Glomerular visceral epithelial cell (primary cell): ENCODE data around the gene CYTH3.
A peak's percentile ranks its signal among the peaks of the same experiment; 100 is the strongest.

Experiments used
- DNase-seq: peaks from one replicate; pipeline ENCODE4 v3.0.0-alpha.2; 2016; ENCODE audit errors: extremely low spot score

Gene CYTH3

DNA sequence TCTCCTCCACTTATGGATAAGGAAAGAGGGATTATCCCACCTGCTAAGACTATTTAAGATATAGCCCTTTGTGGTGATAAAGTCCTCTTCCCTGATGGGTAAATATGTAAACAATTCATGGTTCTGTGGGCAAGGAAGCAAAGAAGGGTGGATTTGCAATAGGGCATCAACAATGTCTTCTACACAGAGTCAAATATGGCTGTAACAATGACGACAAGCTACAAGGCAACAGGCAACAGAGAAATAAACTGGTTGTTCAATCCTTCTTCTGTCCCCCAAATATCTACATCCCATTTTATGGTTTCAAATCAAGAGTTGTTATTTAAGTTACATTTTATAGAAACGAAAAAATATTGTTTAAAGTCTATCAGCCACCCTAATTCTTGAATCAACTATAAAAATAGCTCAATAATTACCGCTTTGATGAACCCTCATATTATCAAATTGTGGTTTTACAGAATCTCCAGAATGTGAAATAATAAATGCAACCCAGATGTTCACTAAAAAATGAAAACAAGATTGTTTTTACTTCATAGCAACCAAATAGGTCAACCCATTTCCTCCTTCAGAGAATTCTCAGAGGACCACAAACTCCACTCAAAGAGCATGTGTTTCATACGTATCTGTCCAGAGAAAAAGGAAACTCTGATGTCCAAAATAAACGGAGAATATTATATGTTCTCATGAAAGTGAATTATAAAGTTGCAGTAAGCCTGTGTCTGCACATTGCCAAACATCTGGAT, 13.8 kb downstream of the CYTH3 start:
- DNase-seq: no peak

DNA sequence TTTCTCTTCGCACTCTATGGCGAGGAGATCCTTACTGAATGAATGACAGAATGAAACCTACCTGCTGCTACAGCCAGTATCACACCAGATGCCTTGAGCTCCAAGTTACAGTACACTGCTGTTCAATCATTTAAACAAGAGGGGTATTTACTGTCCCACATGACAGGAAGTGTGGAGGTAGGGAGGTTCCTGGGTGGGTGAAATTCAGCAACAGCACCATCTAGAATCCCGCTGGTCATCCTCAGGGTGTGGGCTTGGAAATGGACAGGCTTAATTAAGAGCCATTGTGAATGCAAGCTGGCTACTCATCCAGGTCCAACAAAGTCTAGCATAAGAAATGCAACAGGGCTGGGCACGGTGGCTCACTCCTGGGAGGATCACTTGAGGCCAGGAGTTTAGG, 14.7 kb downstream of the CYTH3 start:
- DNase-seq: no peak

DNA sequence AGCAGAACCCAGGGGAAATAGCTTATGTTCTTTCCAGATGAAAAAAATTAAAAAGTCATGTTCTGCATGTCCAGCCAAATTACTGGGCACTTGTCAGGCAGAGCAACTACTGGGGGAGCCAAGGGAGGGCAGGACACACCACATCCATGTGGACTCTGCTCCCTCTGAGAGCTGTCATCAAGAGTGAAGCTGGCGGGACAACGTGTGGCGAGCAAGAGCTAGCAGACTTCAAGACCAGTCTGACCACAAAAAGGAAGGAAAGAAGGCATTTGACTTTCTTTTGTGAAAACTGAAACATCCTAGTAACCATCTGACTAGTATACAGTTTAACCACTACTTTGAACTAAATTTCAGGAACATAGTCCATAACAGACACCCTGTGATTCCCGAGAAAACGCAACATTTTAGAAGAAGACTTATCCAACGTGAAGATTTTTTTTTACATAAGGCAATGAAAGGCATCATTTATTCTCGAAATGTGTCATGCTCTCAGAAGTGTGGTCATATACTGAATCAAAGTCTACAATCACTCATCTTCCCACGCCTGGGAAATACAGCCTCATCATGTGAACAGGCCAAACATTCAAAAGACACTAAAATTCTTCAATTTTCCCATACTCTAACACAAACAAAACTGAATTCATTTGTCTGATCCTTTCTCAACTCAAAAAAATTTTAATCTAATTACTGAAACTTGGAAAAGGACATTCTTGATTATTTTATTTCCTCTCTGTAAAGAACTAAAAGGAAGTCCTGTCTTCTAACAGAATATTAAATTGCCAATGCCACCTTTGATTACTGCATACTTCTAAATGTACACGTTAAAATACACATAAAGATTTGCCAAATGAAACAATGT, 15.5 kb downstream of the CYTH3 start:
- peak; percentile 32 for DNase-seq

DNA sequence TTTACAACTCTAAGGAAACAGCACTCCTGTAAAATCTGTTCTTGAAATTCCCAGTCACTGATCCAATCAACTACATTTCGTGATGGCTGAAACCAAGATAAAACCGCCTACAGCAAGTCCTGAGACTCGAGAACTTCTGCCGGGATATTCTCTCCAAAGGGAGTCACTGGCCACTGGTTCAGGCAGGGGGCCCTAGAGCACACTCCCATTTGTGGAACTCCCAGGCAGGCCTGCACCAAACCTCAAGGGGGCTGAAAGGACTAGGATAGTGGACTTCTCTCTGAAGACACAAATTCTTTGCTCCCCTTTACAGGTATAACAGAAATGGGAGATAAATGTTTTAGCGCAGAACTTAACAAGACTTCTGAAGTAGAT, 16.3 kb downstream of the CYTH3 start:
- no peak for DNase-seq

DNA sequence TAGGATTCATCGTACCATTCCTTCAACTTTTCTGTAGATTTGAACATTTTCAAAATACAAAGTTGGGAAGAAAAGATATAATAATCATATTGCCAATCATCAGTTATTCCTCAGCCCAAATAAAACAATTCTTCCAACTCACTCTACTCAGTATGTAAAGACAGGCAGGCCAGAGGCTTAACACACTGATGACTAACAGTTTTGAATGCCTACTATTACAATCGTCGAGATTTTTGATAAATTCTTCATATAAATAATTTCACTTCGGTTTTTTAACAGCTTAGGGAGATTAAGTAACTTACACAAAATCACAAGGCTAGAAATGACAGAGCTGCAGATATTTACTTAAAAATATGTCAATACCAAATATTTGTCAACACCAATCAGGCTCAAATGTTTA, 17.6 kb downstream of the CYTH3 start:
- no peak for DNase-seq

DNA sequence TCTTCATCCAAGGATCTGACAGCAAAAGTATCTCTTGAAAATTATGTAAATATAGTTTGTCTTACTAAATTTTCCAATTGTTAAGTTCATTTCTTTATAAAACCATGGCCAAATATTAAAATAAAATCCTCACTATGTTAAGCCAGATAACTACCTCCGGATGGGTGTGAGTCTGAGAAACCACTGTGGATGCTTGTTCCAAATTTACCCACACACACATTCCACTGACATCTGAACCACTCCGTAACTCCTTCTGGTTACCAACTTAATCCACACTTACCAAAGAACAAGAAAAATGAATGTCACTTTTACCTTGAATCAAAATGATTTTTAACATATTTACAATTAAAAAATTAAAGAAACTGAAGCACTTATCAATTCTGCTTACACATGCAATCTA, 19.7 kb downstream of the CYTH3 start:
- DNase-seq: no peak

DNA sequence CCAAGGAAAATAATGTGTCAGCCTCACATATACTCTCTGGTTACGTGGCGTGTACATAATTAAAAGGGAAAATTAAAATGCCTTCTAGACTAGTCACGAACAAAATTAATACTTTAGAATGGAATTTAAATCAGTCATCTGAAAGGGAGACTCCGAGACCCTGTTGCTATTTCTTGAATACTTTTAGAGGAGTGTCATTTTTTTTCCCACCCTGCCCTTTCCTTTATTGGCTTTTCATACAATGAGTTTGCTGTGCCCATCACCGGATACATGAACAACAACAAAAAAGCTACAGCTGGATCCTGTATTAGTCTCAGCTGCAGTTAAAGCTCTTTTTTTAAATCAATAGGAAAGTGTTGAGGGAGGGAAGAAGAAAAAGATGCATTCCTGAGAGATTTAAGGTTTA, 20.1 kb downstream of the CYTH3 start:
- DNase-seq: no peak

DNA sequence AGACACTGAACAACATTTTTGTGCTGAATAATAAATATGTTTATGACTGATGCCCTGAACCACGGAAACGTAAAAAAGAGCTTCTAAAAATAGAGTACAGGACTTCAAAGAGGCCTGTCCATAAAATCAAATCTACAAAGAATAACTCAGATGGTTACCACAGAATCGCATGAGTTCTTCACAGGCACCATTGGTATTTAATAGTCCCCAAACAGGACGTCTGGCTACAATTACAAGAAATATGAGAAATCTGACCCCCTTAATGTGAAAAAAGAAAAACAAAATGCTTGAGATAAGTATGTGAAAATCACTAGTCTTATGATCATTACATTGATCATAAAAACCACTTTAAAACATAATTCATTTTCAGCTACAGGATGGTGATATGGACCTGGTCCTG, 20.8 kb downstream of the CYTH3 start:
- DNase-seq: no peak

DNA sequence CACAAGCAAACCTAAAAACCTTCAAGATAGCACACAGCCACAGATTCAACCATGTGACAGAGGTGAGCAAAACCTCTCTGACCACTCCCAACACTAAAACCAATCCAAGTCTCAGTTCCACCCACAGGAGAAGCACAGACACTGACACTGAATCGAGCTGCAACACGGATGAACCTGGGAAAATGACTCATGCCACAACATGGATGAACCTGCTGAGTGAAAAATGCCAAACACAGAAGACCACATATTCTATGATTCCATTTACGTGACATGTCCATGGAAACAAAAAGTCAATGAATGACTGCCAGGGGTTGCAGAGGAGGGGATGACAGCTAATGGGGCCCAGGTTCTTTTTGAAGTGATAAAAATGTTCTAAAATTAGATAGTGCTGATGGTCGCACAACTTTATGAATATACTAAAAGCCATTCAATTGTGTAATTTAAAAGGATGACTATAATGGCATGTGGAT, 22.0 kb downstream of the CYTH3 start:
- peak; percentile 8 for DNase-seq

DNA sequence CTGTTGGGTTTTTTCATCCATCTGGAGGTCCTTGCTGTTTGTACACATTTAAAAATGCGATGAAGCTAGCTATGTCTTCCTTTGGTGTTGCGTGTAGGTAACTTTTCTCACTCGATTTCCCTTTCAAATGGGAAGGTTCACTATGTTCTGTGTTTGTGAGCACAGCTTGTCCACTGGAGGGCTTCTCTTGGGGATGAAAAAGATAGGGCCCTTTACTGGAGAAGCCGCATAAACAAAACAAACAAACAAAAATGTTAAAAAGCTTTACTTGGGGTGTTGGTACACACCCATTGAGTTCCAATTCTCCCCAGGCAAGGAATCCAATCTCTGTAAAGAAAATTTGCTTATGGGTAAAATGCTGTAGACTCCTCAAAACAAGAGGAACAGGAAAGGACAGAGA, 23.4 kb downstream of the CYTH3 start:
- no peak for DNase-seq

DNA sequence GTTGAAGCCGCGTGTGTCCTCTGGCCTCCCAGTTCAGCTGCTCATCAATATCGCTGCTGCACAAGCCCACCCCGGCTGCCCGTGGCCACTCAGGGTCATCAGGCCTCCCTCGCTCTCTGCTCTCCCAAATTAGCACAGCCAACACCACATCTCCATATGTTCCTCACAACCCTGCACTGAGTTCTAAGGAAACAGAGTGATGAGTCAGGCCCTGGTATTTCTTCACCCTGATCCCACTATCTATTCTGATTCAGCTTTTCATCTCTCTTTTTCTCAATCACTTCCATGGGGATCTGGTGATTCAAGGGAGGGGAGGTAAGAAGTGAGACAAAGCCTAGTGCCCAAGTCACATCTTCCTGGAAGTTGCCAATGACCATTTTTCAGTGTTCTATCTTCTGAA, 23.8 kb downstream of the CYTH3 start:
- DNase-seq: peak; percentile 24

DNA sequence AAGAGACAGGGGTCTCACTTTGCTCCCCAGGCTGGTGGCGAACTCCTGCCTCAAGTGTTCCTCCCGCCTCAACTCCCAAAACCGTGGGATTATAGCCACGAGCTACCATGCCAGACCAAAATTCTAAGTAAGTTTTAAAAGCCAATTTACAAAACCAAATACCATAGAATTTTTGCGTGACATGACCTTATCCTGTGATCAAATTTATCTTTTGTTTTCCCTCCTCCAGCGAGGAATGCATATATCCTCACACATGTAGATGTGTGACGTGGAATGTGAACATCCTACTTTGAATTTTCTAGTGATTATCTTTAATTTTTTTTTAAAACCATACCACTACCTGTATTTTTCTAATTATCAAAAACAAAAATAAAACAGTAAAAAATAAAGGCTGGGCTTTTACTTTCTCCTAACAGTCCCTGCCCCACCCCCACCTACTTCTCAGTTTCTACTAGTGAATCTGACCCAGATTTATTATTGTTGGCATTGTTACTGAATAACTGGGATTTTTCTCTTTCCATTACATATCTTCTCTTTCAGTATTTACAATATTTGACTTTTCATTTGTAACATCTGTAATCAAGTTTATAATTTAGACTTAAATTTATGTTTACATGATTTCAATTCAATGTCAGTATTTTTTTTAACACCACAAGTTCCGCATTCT, 26.0 kb downstream of the CYTH3 start:
- no peak for DNase-seq

DNA sequence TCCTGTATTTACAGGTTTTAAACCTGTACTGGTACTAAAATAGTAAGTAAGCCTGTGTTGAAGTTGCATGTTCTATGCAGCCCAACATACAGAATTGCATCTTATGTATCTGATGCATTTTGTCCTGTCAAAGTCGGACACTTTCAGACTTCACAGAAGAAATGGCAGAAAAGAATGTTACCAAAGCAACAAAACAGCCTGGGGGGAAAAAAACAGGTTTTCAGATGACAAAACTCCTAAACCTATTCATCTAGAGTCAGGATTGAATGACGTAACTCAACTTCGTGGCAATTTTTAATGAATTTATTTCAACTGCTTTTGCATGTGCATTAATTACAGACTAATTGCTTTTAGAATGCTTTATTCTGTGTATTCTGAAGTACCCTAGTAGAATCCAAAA, 28.4 kb downstream of the CYTH3 start:
- DNase-seq: no peak

DNA sequence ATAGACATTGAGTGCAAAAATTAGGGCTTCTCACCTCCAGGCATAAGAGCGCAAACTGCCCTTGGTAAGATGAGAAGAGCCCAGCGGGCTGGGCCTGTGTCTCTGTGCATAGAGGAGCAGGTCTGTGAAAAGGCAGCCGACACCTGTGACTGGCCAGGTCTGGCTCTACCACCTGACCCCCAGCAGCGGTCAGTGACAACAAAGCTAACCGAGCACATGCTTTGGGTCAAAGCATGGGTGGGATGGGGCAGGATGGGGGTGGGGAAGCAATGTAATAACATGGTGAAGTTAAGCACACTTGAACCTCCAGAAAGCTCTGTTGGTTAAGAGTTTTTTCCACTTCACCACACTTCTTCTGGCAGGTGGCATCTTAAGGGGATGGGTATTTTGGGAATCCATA, 29.3 kb downstream of the CYTH3 start:
- DNase-seq: no peak

DNA sequence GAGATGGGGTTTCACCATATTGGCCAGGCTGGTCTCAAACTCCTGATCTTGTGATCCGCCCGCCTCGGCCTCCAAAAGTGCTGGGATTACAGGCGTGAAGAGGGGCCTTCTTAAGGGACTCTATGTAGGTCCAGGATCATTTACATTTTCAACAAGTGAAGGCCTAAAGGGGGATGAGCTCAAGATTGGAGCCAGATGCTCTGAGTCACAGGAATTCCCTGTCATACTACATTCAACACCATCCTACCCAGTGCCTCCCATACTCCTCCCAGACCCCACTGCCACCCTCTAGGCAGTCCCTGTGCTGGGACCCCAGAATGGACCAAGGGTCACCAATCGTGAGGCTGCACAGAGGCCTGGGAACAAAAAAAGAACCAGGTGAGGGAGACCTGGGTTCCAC, 29.9 kb downstream of the CYTH3 start:
- no peak for DNase-seq

DNA sequence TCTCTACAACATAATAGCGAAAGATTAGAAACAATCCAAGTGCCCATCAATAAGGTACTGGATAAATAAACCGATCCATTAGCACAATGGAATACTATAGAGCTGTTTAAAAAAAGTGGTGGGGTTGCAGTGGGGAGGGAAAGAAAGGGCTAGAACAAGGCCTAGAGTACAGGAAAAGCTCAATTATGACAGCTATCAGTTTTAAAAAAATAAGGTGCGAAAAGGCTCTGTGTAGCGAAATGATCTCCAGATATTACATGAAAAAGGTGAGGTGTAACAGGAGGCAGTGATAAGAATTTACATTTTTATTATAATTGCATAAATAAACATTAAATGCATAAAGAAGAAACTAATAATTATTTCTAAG, 30.8 kb downstream of the CYTH3 start:
- DNase-seq: no peak

DNA sequence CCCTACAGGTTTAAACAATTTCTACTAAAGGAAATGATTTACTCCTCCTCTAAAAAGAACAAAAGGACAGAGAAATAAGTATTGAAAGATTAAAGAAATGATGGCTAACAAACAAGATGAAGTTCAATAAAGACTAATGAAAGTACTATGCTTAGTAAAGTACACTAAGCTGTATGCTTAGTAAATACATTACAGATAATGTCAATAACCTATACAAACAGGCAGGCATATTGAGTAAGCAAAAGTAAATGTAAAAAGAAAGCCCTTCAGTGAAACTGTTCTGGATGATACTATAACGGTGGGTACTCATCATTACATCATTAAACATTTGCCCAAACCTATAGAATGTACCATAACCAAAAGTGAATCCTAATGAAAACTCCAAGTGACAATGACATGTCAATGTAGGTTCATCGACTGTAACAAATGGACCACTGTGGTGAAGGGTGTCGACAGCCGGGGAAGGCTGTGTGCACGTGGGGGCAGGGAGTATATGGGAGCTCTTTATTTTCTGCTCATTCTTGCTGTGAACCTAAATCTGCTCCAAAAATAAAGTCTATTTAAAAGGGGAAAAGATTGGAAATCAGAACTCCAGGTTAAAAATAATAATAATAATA, 34.0 kb downstream of the CYTH3 start:
- DNase-seq: no peak

DNA sequence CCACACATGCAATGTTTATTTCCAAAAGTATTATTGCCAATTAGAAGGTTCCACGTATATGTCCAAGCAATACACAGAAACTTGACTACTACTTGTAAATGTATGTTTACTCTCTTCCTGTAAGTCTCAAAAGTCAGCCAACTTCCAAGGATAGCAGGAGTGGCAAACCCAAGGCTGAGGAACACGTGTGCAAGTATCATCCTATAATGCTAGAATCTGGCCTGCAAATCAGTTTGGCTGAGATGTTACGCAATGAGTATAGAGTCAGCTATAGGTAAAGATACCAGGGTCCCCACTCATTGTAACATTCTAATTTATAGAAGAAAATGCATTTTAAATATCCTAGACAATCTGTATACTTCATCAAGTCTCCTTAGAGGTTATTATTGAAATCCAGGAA, 34.7 kb downstream of the CYTH3 start:
- DNase-seq: no peak

DNA sequence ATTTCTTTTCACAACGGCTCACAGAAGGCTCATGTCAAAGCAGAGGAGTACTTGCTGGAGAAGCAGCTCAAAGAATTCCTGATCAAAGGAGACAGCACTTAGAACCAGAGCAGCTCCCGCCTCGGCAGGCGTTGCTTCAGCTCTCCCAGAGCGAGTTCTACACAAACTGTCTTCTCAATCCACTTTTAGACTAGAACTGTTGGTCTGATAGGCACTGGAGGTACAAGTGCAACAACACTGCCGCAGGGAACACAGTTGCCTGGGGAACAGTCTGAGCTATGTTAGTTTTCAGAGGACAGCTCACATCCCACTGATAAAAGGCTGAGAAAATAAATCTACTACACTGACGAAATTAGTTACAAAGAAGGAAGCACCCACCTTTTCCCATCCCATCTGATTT, 35.4 kb downstream of the CYTH3 start:
- no peak for DNase-seq

DNA sequence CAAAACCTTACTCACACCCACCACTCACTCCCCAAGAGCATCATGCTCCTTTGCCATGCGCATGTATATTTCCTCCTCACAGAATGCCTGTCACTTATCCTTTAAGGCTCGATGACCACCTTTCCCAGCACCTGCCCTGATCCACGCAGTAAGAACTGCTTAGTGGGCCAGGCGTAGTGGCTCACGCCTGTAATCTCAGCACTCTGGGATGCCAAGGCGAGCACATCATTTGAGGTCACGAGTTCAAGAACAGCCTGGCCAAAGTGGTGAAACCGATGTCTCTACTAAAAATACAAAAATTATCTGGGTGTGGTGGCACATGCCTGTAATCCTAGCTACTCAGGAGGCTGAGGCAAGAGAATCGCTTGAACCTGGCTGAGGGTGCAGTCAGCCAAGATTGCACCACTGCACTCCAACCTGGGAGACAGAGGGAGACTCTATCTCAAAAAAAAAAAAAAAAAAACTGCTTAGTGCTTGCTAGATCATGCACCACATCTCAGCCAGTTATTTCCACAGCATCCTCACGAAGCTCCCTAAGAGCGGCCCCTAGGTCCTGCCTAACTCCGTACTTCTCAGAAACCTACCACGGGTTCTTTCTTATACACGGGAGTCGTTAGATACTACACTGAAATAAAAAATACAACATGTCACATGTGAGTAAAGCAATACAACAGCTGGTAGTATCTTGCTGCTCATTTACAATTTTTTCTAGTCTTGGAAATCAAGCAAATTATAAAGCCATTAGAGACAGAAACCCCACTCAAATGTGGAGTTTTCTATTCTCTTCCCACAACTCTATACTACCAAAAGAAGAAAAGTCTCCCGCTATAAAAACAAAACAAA, 37.2 kb downstream of the CYTH3 start:
- no peak for DNase-seq

DNA sequence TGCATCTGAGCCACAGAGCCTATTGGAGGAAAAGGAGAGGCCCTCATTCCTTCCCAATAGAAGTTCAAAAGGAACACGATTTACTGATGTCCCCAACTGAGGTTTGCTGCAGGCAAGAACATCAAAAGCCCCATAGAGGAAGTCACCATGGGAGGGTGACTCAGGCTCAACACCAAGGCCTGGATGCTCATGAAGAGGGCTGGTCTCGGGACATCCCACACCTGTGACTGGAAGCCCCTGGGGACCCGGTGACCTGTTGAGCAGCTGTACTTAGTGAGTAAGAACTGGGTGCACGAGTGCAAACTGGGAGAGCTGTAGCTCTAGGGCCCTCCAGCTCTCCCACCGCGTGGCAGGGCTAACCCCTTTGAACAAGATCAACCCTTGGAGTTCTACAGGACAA, 38.0 kb downstream of the CYTH3 start:
- DNase-seq: no peak
